Activated T-cell treated with anti-CD3 and anti-CD28 coated beads, Interleukin-2, amount 50 U/mL, for 72 hours (primary cell): ENCODE data around the gene POLD3. TPM values are rescaled to one million over a fixed set of nuclear protein-coding genes. Genes with fewer than 3 reads are reported as not detected.
A peak's percentile ranks its signal among the peaks of the same experiment; 100 is the strongest.
"Not testable (repeated sequence)": the region's sequence is repeated elsewhere in the genome, so short reads cannot be mapped to it uniquely, and the experiment has no call there.

ENCODE experiments used
- ATAC-seq, 2 donors: fragments of 150-1000 bp; cut with Tn5 transposase; replicated peaks in 1 of 2; 2 replicates each; pipeline ENCODE4 v1.10.0; 2021; ENCODE audit warnings: moderate library complexity in 2 of 2, mild to moderate bottlenecking in 1 of 2
- DNase-seq, 2 donors: peaks; one replicate each; pipeline ENCODE4 v3.0.0; 2021 to 2022; ENCODE audit warnings: mixed read lengths in 1 of 2
- H3K27ac Mint-ChIP-seq: one replicate; pipeline ENCODE4 v1.8.0; 2022; ENCODE audit warnings: mild to moderate bottlenecking, moderate library complexity, mixed read lengths
- H3K27me3 Mint-ChIP-seq: one replicate; pipeline ENCODE4 v1.8.0; 2022; ENCODE audit warnings: low read depth, mixed read lengths
- H3K36me3 Mint-ChIP-seq, 2 donors: one replicate each; pipeline ENCODE4 v1.8.0; 2022; ENCODE audit warnings: mixed read lengths in 2 of 2, mild to moderate bottlenecking in 1 of 2; ENCODE audit not compliant: insufficient read depth in 2 of 2
- H3K4me1 Mint-ChIP-seq: one replicate; pipeline ENCODE4 v1.8.0; 2022; ENCODE audit warnings: low read depth, mixed read lengths
- H3K4me3 Mint-ChIP-seq, 2 donors: one replicate each; pipeline ENCODE4 v1.8.0; 2022; ENCODE audit warnings: mild to moderate bottlenecking in 2 of 2, mixed read lengths in 2 of 2, moderate library complexity in 2 of 2
- H3K9me3 Mint-ChIP-seq, 2 donors: one replicate each; pipeline ENCODE4 v1.8.0; 2022; ENCODE audit warnings: mixed read lengths in 2 of 2
- total RNA-seq, 2 donors: library from RNA; stranded (reverse); gene quantifications; one replicate each; pipeline ENCODE4 v1.2.3, GENCODE V29; 2022

POLD3 gene
- total RNA-seq, 2 donors from 2014 or later: 57.7 to 63.9 TPM

GRCh38 chr11:74571062-74571399 is 21.4 kb upstream of the POLD3 start:
- ATAC-seq (no peak), DNase-seq (no peak)
- Mint-ChIP-seq H3K4me1 (no peaks in the 10 kb centered on the region), H3K27me3 (no peaks in the 10 kb centered on the region), H3K9me3 (no peaks in the 10 kb centered on the region), H3K27ac (no peak overlapping the region), H3K36me3 (no peaks in the 10 kb centered on the region), H3K4me3 (no peak overlapping the region)

- no peak overlapping the region for H3K27ac Mint-ChIP-seq
- H3K27me3 Mint-ChIP-seq: no peaks in the 10 kb centered on the region
- H3K4me1 Mint-ChIP-seq: no peaks in the 10 kb centered on the region
- H3K4me3 Mint-ChIP-seq: no peak overlapping the region
- H3K36me3 Mint-ChIP-seq: no peaks in the 10 kb centered on the region
- DNase-seq (no peak), ATAC-seq (no peak)
- no peaks in the 10 kb centered on the region for H3K9me3 Mint-ChIP-seq
Observed at GRCh38 chr11:74572349-74572748, 20.0 kb upstream of the POLD3 start.

GRCh38 chr11:74574563-74574962 is 17.8 kb upstream of the POLD3 start:
- no peaks in the 10 kb centered on the region for H3K9me3 Mint-ChIP-seq
- no peak overlapping the region for H3K27ac Mint-ChIP-seq
- H3K36me3 Mint-ChIP-seq: no peaks in the 10 kb centered on the region
- no peak for DNase-seq
- H3K4me3 Mint-ChIP-seq: no peak overlapping the region
- no peaks in the 10 kb centered on the region for H3K27me3 Mint-ChIP-seq
- ATAC-seq: no peak
- no peaks in the 10 kb centered on the region for H3K4me1 Mint-ChIP-seq

- Mint-ChIP-seq H3K36me3 (no peaks in the 10 kb centered on the region), H3K9me3 (no peaks in the 10 kb centered on the region), H3K4me3 (no peak overlapping the region), H3K4me1 (no peaks in the 10 kb centered on the region), H3K27ac (no peak overlapping the region), H3K27me3 (no peaks in the 10 kb centered on the region)
- DNase-seq: no peak
- no peak for ATAC-seq
Observed at GRCh38 chr11:74575999-74576398, 16.4 kb upstream of the POLD3 start.

- no peak for ATAC-seq
- H3K27me3 Mint-ChIP-seq: no peaks in the 10 kb centered on the region
- H3K9me3 Mint-ChIP-seq: no peaks in the 10 kb centered on the region
- no peak overlapping the region for H3K4me3 Mint-ChIP-seq
- no peaks in the 10 kb centered on the region for H3K4me1 Mint-ChIP-seq
- H3K36me3 Mint-ChIP-seq: no peaks in the 10 kb centered on the region
- no peak for DNase-seq
- H3K27ac Mint-ChIP-seq: no peak overlapping the region
Observed at GRCh38 chr11:74577181-74577580, 15.2 kb upstream of the POLD3 start.

GRCh38 chr11:74577624-74578396 is 14.6 kb upstream of the POLD3 start:
- Mint-ChIP-seq H3K4me1 (no peaks in the 10 kb centered on the region), H3K9me3 (no peaks in the 10 kb centered on the region)
- ATAC-seq: no peak

GRCh38 chr11:74579577-74580270 is 12.7 kb upstream of the POLD3 start:
- no peaks in the 10 kb centered on the region for H3K36me3 Mint-ChIP-seq
- DNase-seq: no peak

More at GRCh38 chr11:74577624-74578396, 14.6 kb upstream of the POLD3 start:
- Mint-ChIP-seq H3K4me3 (no peak overlapping the region), H3K36me3 (no peaks in the 10 kb centered on the region), H3K27ac (no peak overlapping the region), H3K27me3 (no peaks in the 10 kb centered on the region)
- no peak for DNase-seq

GRCh38 chr11:74581954-74582547 is 10.3 kb upstream of the POLD3 start:
- no peaks in the 10 kb centered on the region for H3K4me1 Mint-ChIP-seq
- ATAC-seq: no peak
- H3K27me3 Mint-ChIP-seq: no peaks in the 10 kb centered on the region
- no peak for DNase-seq
- no peaks in the 10 kb centered on the region for H3K36me3 Mint-ChIP-seq
- no peaks in the 10 kb centered on the region for H3K9me3 Mint-ChIP-seq
- H3K27ac Mint-ChIP-seq: no peak overlapping the region
- no peak overlapping the region for H3K4me3 Mint-ChIP-seq

More at GRCh38 chr11:74579577-74580270, 12.7 kb upstream of the POLD3 start:
- no peak overlapping the region for H3K4me3 Mint-ChIP-seq
- no peak overlapping the region for H3K27ac Mint-ChIP-seq
- H3K27me3 Mint-ChIP-seq: no peaks in the 10 kb centered on the region
- H3K9me3 Mint-ChIP-seq: no peaks in the 10 kb centered on the region
- H3K4me1 Mint-ChIP-seq: no peaks in the 10 kb centered on the region
- no peak for ATAC-seq

- Mint-ChIP-seq H3K27ac (no peak overlapping the region), H3K36me3 (no peaks in the 10 kb centered on the region), H3K4me1 (no peaks in the 10 kb centered on the region), H3K4me3 (no peak overlapping the region), H3K9me3 (no peaks in the 10 kb centered on the region), H3K27me3 (no peaks in the 10 kb centered on the region)
- no peak for ATAC-seq
- DNase-seq: no peak
Observed at GRCh38 chr11:74583024-74583624, 9.3 kb upstream of the POLD3 start.

- not testable (repeated sequence) for H3K4me3 Mint-ChIP-seq, ATAC-seq, H3K27me3 Mint-ChIP-seq, H3K27ac Mint-ChIP-seq, H3K9me3 Mint-ChIP-seq
- H3K36me3 Mint-ChIP-seq: peaks cover 2 to 15% of the 10 kb centered on the region in 2 donors
- peak; percentile 5 to 8 for DNase-seq
- H3K4me1 Mint-ChIP-seq: peaks cover 31% of the 10 kb centered on the region
Observed at GRCh38 chr11:74590492-74590891, 1.9 kb upstream of the POLD3 start.

- no peak for ATAC-seq
- Mint-ChIP-seq H3K4me1 (peaks cover 33% of the 10 kb centered on the region), H3K4me3 (peak overlapping the region; percentile 85 to 96), H3K27me3 (no peaks in the 10 kb centered on the region), H3K36me3 (peaks cover 2 to 22% of the 10 kb centered on the region in 2 donors), H3K9me3 (peaks cover 0 to 1% of the 10 kb centered on the region in 2 donors), H3K27ac (peak overlapping the region; percentile 96)
- no peak for DNase-seq
Observed at GRCh38 chr11:74592063-74592440, 330 bp upstream of the POLD3 start.

GRCh38 chr11:74593463-74593862 is 1.1 kb downstream of the POLD3 start:
- peaks cover 2 to 24% of the 10 kb centered on the region in 2 donors for H3K36me3 Mint-ChIP-seq
- peaks cover 0 to 1% of the 10 kb centered on the region in 2 donors for H3K9me3 Mint-ChIP-seq
- DNase-seq (no peak), ATAC-seq (no peak)
- no peaks in the 10 kb centered on the region for H3K27me3 Mint-ChIP-seq
- peak overlapping the region; percentile 96 for H3K27ac Mint-ChIP-seq
- H3K4me1 Mint-ChIP-seq: peaks cover 33% of the 10 kb centered on the region
- H3K4me3 Mint-ChIP-seq: peak overlapping the region; percentile 85 to 96
